ENCODE measurements around the gene ALMS1.
"Not testable (repeated sequence)": the region's sequence is repeated elsewhere in the genome, so short reads cannot be mapped to it uniquely, and the experiment has no call there.

DNA sequence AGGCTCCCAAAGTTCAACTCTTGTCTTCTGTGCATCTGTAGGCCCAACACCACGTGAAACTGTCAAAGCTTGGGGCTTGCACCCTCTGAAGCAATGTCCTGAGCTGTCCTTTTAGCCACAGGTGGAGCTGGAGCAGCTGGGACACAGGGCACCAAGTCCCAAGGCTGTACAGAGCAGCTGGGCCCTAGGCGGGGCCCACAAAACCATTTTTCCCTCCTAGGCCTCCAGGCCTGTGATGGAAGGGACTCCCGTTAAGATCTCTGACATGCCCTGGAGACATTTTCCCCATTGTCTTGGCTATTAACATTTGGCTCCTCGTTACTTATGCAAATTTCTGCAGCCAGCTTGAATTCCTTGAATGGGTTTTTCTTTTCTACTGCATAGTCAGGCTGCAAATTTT, 145.1 kb downstream of the ALMS1 start:
- TF ChIP-seq, protein P1, sequence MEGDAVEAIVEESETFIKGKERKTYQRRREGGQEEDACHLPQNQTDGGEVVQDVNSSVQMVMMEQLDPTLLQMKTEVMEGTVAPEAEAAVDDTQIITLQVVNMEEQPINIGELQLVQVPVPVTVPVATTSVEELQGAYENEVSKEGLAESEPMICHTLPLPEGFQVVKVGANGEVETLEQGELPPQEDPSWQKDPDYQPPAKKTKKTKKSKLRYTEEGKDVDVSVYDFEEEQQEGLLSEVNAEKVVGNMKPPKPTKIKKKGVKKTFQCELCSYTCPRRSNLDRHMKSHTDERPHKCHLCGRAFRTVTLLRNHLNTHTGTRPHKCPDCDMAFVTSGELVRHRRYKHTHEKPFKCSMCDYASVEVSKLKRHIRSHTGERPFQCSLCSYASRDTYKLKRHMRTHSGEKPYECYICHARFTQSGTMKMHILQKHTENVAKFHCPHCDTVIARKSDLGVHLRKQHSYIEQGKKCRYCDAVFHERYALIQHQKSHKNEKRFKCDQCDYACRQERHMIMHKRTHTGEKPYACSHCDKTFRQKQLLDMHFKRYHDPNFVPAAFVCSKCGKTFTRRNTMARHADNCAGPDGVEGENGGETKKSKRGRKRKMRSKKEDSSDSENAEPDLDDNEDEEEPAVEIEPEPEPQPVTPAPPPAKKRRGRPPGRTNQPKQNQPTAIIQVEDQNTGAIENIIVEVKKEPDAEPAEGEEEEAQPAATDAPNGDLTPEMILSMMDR (IDR thresholded peaks at IDR 0.05) = not testable (repeated sequence)
- TF ChIP-seq POLR2AphosphoS5, POLR2A (IDR thresholded peaks at IDR 0.05): not testable (repeated sequence)
